GM13976 (cell line): ENCODE data around the gene B3GNT9.

ENCODE experiments used
- DNase-seq: peaks from one replicate; pipeline ENCODE4 v3.0.0; 2012; ENCODE audit warnings: low spot score
- in situ Hi-C: fragments of 300-500 bp; cut with MboI; formaldehyde crosslinking; loops from one replicate; pipeline ENCODE4 v1.12.0; 2022; ENCODE audit warnings: low sequenced_read_pairs, mixed read lengths, inconsistent platforms; ENCODE audit not compliant: unreplicated experiment
- TF ChIP-seq, protein P1 (sequence below): IDR thresholded peaks from 2 replicates; pipeline ENCODE4 v1.5.1; 2012; ENCODE audit warnings: borderline replicate concordance, mild to moderate bottlenecking; ENCODE audit not compliant: insufficient read depth; ENCODE audit errors: extremely low read depth, missing control alignments, control extremely low read depth

Gene B3GNT9

GRCh38 chr16:67191411-67191994, 40.7 kb upstream of the B3GNT9 start:
- DNase-seq: no peak
- in situ Hi-C loops: no loop called here
- TF ChIP-seq, protein P1, sequence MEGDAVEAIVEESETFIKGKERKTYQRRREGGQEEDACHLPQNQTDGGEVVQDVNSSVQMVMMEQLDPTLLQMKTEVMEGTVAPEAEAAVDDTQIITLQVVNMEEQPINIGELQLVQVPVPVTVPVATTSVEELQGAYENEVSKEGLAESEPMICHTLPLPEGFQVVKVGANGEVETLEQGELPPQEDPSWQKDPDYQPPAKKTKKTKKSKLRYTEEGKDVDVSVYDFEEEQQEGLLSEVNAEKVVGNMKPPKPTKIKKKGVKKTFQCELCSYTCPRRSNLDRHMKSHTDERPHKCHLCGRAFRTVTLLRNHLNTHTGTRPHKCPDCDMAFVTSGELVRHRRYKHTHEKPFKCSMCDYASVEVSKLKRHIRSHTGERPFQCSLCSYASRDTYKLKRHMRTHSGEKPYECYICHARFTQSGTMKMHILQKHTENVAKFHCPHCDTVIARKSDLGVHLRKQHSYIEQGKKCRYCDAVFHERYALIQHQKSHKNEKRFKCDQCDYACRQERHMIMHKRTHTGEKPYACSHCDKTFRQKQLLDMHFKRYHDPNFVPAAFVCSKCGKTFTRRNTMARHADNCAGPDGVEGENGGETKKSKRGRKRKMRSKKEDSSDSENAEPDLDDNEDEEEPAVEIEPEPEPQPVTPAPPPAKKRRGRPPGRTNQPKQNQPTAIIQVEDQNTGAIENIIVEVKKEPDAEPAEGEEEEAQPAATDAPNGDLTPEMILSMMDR: no peak

- in situ Hi-C loops: no loop called here
- TF ChIP-seq, protein P1: no peak
- no peak for DNase-seq
Observed at GRCh38 chr16:67190448-67191399, 39.9 kb upstream of the B3GNT9 start.

- in situ Hi-C loops: no loop called here
- TF ChIP-seq, protein P1: no peak
- DNase-seq: no peak
Observed at GRCh38 chr16:67190041-67190440, 39.2 kb upstream of the B3GNT9 start, which contains the start of gene EXOC3L1. EXOC3L1 (minus strand) TSS chr16:67190136; CDS start chr16:67189676, 460 bp downstream.

GRCh38 chr16:67188798-67189197, 38.0 kb upstream of the B3GNT9 start:
- TF ChIP-seq, protein P1: no peak
- in situ Hi-C loops: no loop called here

DNA sequence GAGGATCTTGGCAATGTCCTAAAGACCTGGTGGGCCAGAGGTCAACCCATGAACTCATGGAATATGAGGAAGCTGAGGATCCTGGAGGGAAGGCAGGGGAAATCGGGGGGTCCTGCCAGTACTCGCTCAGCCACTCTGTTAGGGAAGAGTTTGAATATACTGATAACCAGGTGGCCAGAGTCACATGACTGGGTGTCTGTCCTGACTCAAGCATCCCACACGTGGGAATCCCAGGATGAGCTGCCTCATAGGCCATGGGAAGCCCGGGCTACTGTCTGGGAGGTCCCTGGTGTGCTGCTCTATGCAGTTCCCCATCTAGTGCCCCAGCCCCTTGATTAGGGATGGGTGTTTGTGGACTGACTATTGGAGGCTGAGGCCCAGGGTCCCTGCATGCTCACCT, 37.5 kb upstream of the B3GNT9 start:
- in situ Hi-C loops: no loop called here
- TF ChIP-seq, protein P1: no peak
- no peak for DNase-seq

More at GRCh38 chr16:67188798-67189197, 38.0 kb upstream of the B3GNT9 start:
- no peak for DNase-seq

DNA sequence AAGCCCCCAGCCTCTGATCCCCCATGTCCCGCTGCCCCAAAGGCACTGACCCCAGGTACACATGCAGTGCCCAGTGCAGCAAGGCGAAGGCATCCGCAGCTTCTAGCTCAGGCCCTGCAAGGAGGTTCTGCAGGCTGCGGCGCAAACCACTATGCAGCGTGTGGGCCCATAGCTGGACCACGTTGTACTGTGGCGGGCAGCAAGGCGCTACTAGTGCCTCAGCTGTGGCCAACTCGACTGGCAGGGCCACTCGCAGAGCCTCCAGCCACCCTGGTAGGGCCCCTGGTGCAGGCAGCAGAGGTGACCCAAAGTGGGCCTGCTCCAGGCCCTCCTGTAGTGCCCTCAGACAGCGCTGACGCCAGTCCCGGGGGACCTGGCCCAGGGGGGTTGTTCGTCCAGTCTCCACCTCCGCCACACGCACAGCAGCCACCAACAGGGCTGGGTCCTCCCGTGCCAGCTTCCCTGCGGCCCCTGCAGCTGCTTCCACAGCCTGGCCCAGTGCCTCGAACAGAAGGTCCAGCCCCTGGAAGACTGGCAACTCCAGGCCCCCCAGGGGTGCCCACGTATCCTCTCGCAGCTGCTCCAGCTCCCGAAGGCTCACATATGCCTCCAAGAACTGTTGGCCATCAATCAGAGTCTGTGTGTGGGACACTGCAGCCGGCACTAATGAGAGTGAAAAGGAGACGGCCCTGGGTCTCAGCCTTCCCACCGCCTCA, 36.5 kb upstream of the B3GNT9 start:
- no peak for DNase-seq
- in situ Hi-C loops: no loop called here
- TF ChIP-seq, protein P1: no peak
